ENCODE measurements around the gene DCC. TPM values are rescaled to one million over a fixed set of nuclear protein-coding genes. Genes with fewer than 3 reads are reported as not detected.

The DCC gene
- total RNA-seq, 1 experiment from 2014 or later = 0.72 TPM

DNA sequence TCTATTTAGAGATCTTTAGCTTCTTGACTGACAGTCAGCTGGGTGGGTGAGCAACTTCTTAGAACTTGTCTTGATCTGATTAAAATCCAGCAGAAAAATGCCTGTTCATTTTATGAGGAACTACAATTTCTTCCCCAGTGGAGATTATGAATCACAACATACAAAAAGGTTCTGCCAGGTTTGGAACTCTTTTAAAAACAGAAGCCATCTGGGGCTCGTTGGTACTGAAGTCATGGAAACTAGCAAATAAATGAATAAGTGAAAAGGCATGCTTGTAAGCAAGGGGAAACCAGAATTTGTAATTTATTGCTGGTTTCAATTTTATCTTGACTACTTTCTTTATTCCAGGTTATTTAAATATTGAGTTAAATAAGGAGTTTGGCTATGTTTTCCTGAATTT, 1117.1 kb downstream of the DCC start:
- peaks cover 33% of the 10 kb centered on the region for H3K4me1 Mint-ChIP-seq
- CTCF ChIA-PET = no interaction called here
- TF ChIP-seq NR1H2 (CRISPR knock-in tag; IDR thresholded peaks at IDR 0.05) = no peak

DNA sequence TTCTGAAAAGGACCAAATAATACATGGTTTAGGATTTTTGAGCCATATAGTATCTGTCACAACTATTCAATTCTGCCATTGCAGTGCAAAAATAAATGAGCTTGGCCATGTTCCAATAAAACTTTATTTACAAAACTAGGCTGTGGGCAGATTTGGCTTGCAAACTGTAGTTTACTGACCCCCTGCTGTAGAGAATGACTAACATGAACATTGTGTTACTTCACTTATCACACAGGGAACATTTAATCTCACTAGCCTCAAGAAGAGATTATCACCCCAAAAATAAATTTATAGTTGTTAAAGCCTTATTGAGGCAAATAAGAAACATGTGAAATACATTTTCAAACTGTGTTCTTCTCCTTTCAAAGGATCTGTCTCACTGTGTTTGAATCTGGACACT, 1118.3 kb downstream of the DCC start:
- ChIA-PET CTCF (interaction anchor here (1.3 kb wide), 1 partner anchor 78 kb away, joined by 3 read pairs; no protein-coding TSS in a partner anchor), POLR2A (no interaction called here)
- peaks cover 9% of the 10 kb centered on the region; the same call in 1 of the 2 replicates for H3K9me3 Mint-ChIP-seq
- no peak overlapping the region for H3K27ac Mint-ChIP-seq
- DNase-seq (ENCODE audit: low spot score) = no peak
- H3K27me3 Mint-ChIP-seq (ENCODE audit: low read depth) = no peaks in the 10 kb centered on the region
- peaks cover 8% of the 10 kb centered on the region; the same call in 1 of the 2 replicates for H3K36me3 Mint-ChIP-seq
- no peak overlapping the region for H3K4me3 Mint-ChIP-seq
- peaks cover 33% of the 10 kb centered on the region for H3K4me1 Mint-ChIP-seq
- TF ChIP-seq, protein P1, sequence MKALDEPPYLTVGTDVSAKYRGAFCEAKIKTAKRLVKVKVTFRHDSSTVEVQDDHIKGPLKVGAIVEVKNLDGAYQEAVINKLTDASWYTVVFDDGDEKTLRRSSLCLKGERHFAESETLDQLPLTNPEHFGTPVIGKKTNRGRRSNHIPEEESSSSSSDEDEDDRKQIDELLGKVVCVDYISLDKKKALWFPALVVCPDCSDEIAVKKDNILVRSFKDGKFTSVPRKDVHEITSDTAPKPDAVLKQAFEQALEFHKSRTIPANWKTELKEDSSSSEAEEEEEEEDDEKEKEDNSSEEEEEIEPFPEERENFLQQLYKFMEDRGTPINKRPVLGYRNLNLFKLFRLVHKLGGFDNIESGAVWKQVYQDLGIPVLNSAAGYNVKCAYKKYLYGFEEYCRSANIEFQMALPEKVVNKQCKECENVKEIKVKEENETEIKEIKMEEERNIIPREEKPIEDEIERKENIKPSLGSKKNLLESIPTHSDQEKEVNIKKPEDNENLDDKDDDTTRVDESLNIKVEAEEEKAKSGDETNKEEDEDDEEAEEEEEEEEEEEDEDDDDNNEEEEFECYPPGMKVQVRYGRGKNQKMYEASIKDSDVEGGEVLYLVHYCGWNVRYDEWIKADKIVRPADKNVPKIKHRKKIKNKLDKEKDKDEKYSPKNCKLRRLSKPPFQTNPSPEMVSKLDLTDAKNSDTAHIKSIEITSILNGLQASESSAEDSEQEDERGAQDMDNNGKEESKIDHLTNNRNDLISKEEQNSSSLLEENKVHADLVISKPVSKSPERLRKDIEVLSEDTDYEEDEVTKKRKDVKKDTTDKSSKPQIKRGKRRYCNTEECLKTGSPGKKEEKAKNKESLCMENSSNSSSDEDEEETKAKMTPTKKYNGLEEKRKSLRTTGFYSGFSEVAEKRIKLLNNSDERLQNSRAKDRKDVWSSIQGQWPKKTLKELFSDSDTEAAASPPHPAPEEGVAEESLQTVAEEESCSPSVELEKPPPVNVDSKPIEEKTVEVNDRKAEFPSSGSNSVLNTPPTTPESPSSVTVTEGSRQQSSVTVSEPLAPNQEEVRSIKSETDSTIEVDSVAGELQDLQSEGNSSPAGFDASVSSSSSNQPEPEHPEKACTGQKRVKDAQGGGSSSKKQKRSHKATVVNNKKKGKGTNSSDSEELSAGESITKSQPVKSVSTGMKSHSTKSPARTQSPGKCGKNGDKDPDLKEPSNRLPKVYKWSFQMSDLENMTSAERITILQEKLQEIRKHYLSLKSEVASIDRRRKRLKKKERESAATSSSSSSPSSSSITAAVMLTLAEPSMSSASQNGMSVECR (CRISPR knock-in tag; IDR thresholded peaks at IDR 0.05; ENCODE audit: borderline replicate concordance) = no peak
- no peak for TF ChIP-seq RELA (CRISPR knock-in tag; IDR thresholded peaks at IDR 0.05; ENCODE audit: borderline replicate concordance)
- TF ChIP-seq IRF2 (CRISPR knock-in tag; IDR thresholded peaks at IDR 0.05; ENCODE audit: borderline replicate concordance, low read depth) = no peak
- TF ChIP-seq ELF4 (CRISPR knock-in tag; IDR thresholded peaks at IDR 0.05; ENCODE audit: low read depth) = no peak
- TF ChIP-seq ZNF232 (CRISPR knock-in tag; IDR thresholded peaks at IDR 0.05) = no peak
- no peak for TF ChIP-seq HMGA2 (CRISPR knock-in tag; IDR thresholded peaks at IDR 0.05)
- no peak for TF ChIP-seq JUN (CRISPR knock-in tag; IDR thresholded peaks at IDR 0.05)
- no peak for TF ChIP-seq ZBTB21 (CRISPR knock-in tag; IDR thresholded peaks at IDR 0.05; ENCODE audit: borderline replicate concordance)
- TF ChIP-seq CREM (CRISPR knock-in tag; IDR thresholded peaks at IDR 0.05) = no peak
- no peak for TF ChIP-seq NFATC4 (CRISPR knock-in tag; IDR thresholded peaks at IDR 0.05)
- no peak for TF ChIP-seq GABPB1 (CRISPR knock-in tag; IDR thresholded peaks at IDR 0.05)
- TF ChIP-seq NFE2L1 (CRISPR knock-in tag; IDR thresholded peaks at IDR 0.05) = no peak
- TF ChIP-seq, protein P2, sequence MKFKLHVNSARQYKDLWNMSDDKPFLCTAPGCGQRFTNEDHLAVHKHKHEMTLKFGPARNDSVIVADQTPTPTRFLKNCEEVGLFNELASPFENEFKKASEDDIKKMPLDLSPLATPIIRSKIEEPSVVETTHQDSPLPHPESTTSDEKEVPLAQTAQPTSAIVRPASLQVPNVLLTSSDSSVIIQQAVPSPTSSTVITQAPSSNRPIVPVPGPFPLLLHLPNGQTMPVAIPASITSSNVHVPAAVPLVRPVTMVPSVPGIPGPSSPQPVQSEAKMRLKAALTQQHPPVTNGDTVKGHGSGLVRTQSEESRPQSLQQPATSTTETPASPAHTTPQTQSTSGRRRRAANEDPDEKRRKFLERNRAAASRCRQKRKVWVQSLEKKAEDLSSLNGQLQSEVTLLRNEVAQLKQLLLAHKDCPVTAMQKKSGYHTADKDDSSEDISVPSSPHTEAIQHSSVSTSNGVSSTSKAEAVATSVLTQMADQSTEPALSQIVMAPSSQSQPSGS (CRISPR knock-in tag; IDR thresholded peaks at IDR 0.05; ENCODE audit: borderline replicate concordance, low read depth) = no peak
- TF ChIP-seq SMAD3 (CRISPR knock-in tag; IDR thresholded peaks at IDR 0.05; ENCODE audit: borderline replicate concordance) = no peak
- TF ChIP-seq JAZF1 (CRISPR knock-in tag; IDR thresholded peaks at IDR 0.05) = no peak
- TF ChIP-seq, protein P3, sequence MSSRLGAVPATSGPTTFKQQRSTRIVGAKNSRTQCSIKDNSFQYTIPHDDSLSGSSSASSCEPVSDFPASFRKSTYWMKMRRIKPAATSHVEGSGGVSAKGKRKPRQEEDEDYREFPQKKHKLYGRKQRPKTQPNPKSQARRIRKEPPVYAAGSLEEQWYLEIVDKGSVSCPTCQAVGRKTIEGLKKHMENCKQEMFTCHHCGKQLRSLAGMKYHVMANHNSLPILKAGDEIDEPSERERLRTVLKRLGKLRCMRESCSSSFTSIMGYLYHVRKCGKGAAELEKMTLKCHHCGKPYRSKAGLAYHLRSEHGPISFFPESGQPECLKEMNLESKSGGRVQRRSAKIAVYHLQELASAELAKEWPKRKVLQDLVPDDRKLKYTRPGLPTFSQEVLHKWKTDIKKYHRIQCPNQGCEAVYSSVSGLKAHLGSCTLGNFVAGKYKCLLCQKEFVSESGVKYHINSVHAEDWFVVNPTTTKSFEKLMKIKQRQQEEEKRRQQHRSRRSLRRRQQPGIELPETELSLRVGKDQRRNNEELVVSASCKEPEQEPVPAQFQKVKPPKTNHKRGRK (CRISPR knock-in tag; IDR thresholded peaks at IDR 0.05; ENCODE audit: borderline replicate concordance) = no peak
- TF ChIP-seq EMX1 (CRISPR knock-in tag; IDR thresholded peaks at IDR 0.05) = no peak
- no peak for TF ChIP-seq ZNF416 (CRISPR knock-in tag; IDR thresholded peaks at IDR 0.05)
- TF ChIP-seq TEAD1 (CRISPR knock-in tag; IDR thresholded peaks at IDR 0.05) = no peak
- no peak for ATAC-seq

More for the DNA sequence above, 1117.1 kb downstream of the DCC start:
- H3K4me3 Mint-ChIP-seq = no peak overlapping the region
- peaks cover 8% of the 10 kb centered on the region; the same call in 1 of the 2 replicates for H3K36me3 Mint-ChIP-seq
- H3K9me3 Mint-ChIP-seq = 0 out of 2 replicates have a peak, but pooled peaks cover 5% of the 10 kb centered on the region
- DNase-seq (ENCODE audit: low spot score) (no peak), ATAC-seq (no peak)
- H3K27me3 Mint-ChIP-seq (ENCODE audit: low read depth) = no peaks in the 10 kb centered on the region
- POLR2A ChIA-PET = no interaction called here
- no peak overlapping the region for H3K27ac Mint-ChIP-seq
